Trophoblast cell (in vitro differentiated cells and primary cell): ENCODE data around the gene JARID2.

Experiments
- DNase-seq, 2 donors: peaks; one replicate each; pipeline ENCODE4 v3.0.0-alpha.2; 2016
- H2AFZ ChIP-seq: 2 replicates; pipeline ENCODE4 v1.6.1; 2013; ENCODE audit warnings: low read length, moderate library complexity, mild to moderate bottlenecking; ENCODE audit not compliant: insufficient read depth, poor library complexity
- H2AK5ac ChIP-seq: 2 replicates; pipeline ENCODE4 v1.6.1; 2013; ENCODE audit warnings: mild to moderate bottlenecking, low read length
- H2BK120ac ChIP-seq: 2 replicates; pipeline ENCODE4 v1.6.1; 2013; ENCODE audit warnings: low read length, mild to moderate bottlenecking, moderate library complexity; ENCODE audit not compliant: insufficient read depth, poor library complexity
- H2BK12ac ChIP-seq: 2 replicates; pipeline ENCODE4 v1.6.1; 2013; ENCODE audit warnings: mild to moderate bottlenecking, low read length, moderate library complexity
- H2BK5ac ChIP-seq: 2 replicates; pipeline ENCODE4 v1.6.1; 2013; ENCODE audit warnings: low read length, low read depth, moderate library complexity, mild to moderate bottlenecking; ENCODE audit not compliant: poor library complexity
- H3K14ac ChIP-seq: 2 replicates; pipeline ENCODE4 v1.6.1; 2013; ENCODE audit warnings: mild to moderate bottlenecking, low read length
- H3K18ac ChIP-seq: 2 replicates; pipeline ENCODE4 v1.6.1; 2013; ENCODE audit warnings: mild to moderate bottlenecking, low read length
- H3K23ac ChIP-seq: 2 replicates; pipeline ENCODE4 v1.6.1; 2013; ENCODE audit warnings: low read length
- H3K27ac ChIP-seq: 2 replicates; pipeline ENCODE4 v1.5.1; 2013; ENCODE audit warnings: low read depth, mild to moderate bottlenecking, inconsistent platforms, low read length, moderate library complexity
- H3K27me3 ChIP-seq: 2 replicates; pipeline ENCODE4 v1.6.1; 2013; ENCODE audit warnings: inconsistent platforms, mild to moderate bottlenecking, low read length, moderate library complexity; ENCODE audit not compliant: insufficient read depth
- H3K36me3 ChIP-seq, 2 experiments: 1 replicate in 1 of 2; 2 replicates in 1 of 2; pipeline ENCODE4 v1.6.1; 2013; ENCODE audit warnings: low read length in 2 of 2, mild to moderate bottlenecking in 2 of 2, moderate library complexity in 1 of 2; ENCODE audit not compliant: insufficient read depth in 2 of 2, control insufficient read depth in 1 of 2
- H3K4ac ChIP-seq: 2 replicates; pipeline ENCODE4 v1.6.1; 2013; ENCODE audit warnings: low read depth, mild to moderate bottlenecking, low read length, moderate library complexity
- H3K4me1 ChIP-seq, 2 experiments: 1 replicate in 1 of 2; 2 replicates in 1 of 2; pipeline ENCODE4 v1.6.1; 2013; ENCODE audit warnings: low read length in 2 of 2, mild to moderate bottlenecking in 2 of 2, moderate library complexity in 1 of 2; ENCODE audit not compliant: insufficient read depth in 2 of 2, control insufficient read depth in 1 of 2
- H3K4me2 ChIP-seq: 2 replicates; pipeline ENCODE4 v1.6.1; 2013; ENCODE audit warnings: inconsistent platforms, mild to moderate bottlenecking, low read length, moderate library complexity
- H3K4me3 ChIP-seq: 2 replicates; pipeline ENCODE4 v1.5.1; 2013; ENCODE audit warnings: mild to moderate bottlenecking, low read depth, low read length, inconsistent platforms
- H3K79me1 ChIP-seq: one replicate; pipeline ENCODE4 v1.6.1; 2013; ENCODE audit warnings: low read length
- H3K79me2 ChIP-seq: 2 replicates; pipeline ENCODE4 v1.6.1; 2013; ENCODE audit warnings: low read length, mild to moderate bottlenecking; ENCODE audit not compliant: control insufficient read depth, insufficient read depth, poor library complexity
- H3K9ac ChIP-seq: 2 replicates; pipeline ENCODE4 v1.6.1; 2013; ENCODE audit warnings: mild to moderate bottlenecking, low read length
- H3K9me3 ChIP-seq: 2 replicates; pipeline ENCODE4 v1.6.1; 2013; ENCODE audit warnings: low read depth, mild to moderate bottlenecking, control low read depth, inconsistent platforms, low read length; ENCODE audit not compliant: insufficient read depth
- H4K12ac ChIP-seq: 2 replicates; pipeline ENCODE4 v1.6.1; 2013; ENCODE audit warnings: low read depth, mild to moderate bottlenecking, low read length, moderate library complexity
- H4K8ac ChIP-seq: 2 replicates; pipeline ENCODE4 v1.6.1; 2013; ENCODE audit warnings: low read depth, mild to moderate bottlenecking, low read length, moderate library complexity
- H4K91ac ChIP-seq: one replicate; pipeline ENCODE4 v1.6.1; 2013; ENCODE audit warnings: low read depth, mild to moderate bottlenecking, low read length, moderate library complexity
- WGBS: extraction: QIAGEN DNeasy Blood & Tissue Kit; methylation state at CpG from one replicate; pipeline ENCODE4 v1.1.7; 2013; ENCODE audit warnings: missing lambda C conversion rate; ENCODE audit not compliant: insufficient read length, insufficient coverage; ENCODE audit errors: extremely low coverage; 5-methylcytosine and 5-hydroxymethylcytosine counted together

Gene JARID2

GRCh38 chr6:15512721-15513120, 266.9 kb downstream of the JARID2 start:
- no peak overlapping the region for H3K27ac ChIP-seq

GRCh38 chr6:15513131-15513771, 267.4 kb downstream of the JARID2 start:
- H3K9ac ChIP-seq = no peak overlapping the region
- no peak overlapping the region for H3K4me3 ChIP-seq
- no peak overlapping the region for H3K4me2 ChIP-seq
- no peak overlapping the region for H3K18ac ChIP-seq
- H4K12ac ChIP-seq = no peak overlapping the region
- no peak overlapping the region for H2BK120ac ChIP-seq
- H3K9me3 ChIP-seq = no peaks in the 10 kb centered on the region
- no peak overlapping the region for H2AK5ac ChIP-seq
- H2BK5ac ChIP-seq = no peak overlapping the region
- H2BK12ac ChIP-seq = no peak overlapping the region
- H3K79me1 ChIP-seq = no peaks in the 10 kb centered on the region
- no peak overlapping the region for H4K91ac ChIP-seq
- no peak for DNase-seq
- peaks cover 63 to 64% of the 10 kb centered on the region in 2 experiments for H3K36me3 ChIP-seq
- no peak overlapping the region for H3K14ac ChIP-seq
- no peak overlapping the region for H3K27ac ChIP-seq
- no peaks in the 10 kb centered on the region for H3K79me2 ChIP-seq
- no peak overlapping the region for H3K23ac ChIP-seq
- H3K4me1 ChIP-seq = peaks cover 10 to 12% of the 10 kb centered on the region in 2 experiments
- H3K27me3 ChIP-seq = no peaks in the 10 kb centered on the region
- WGBS = no CpG with 5 or more reads among the region's 34 CpGs
- H3K4ac ChIP-seq = no peak overlapping the region
- no peak overlapping the region for H4K8ac ChIP-seq
- no peak overlapping the region for H2AFZ ChIP-seq

More at GRCh38 chr6:15512721-15513120, 266.9 kb downstream of the JARID2 start:
- Histone ChIP-seq H3K23ac (no peak overlapping the region), H3K4me3 (no peak overlapping the region), H2AK5ac (no peak overlapping the region), H3K4ac (no peak overlapping the region), H3K14ac (no peak overlapping the region), H2BK5ac (no peak overlapping the region), H4K12ac (no peak overlapping the region), H3K36me3 (peaks cover 65 to 67% of the 10 kb centered on the region in 2 experiments), H3K27me3 (no peaks in the 10 kb centered on the region), H3K79me1 (no peaks in the 10 kb centered on the region), H3K4me1 (peaks cover 8% of the 10 kb centered on the region in 2 experiments), H2BK120ac (no peak overlapping the region), H3K79me2 (no peaks in the 10 kb centered on the region), H3K9ac (no peak overlapping the region), H4K91ac (no peak overlapping the region), H3K18ac (no peak overlapping the region), H2BK12ac (no peak overlapping the region), H4K8ac (no peak overlapping the region), H3K4me2 (no peak overlapping the region), H2AFZ (no peak overlapping the region), H3K9me3 (no peaks in the 10 kb centered on the region)
- no CpG with 5 or more reads among the region's 9 CpGs for WGBS
- DNase-seq = no peak

- no peaks in the 10 kb centered on the region for H3K79me2 ChIP-seq
- no peak overlapping the region for H4K91ac ChIP-seq
- H3K4me3 ChIP-seq = no peak overlapping the region
- H3K18ac ChIP-seq = no peak overlapping the region
- no peak overlapping the region for H3K23ac ChIP-seq
- no peak overlapping the region for H3K9ac ChIP-seq
- peaks cover 61 to 63% of the 10 kb centered on the region in 2 experiments for H3K36me3 ChIP-seq
- H2AK5ac ChIP-seq = no peak overlapping the region
- H4K8ac ChIP-seq = no peak overlapping the region
- H3K9me3 ChIP-seq = no peaks in the 10 kb centered on the region
- H2BK120ac ChIP-seq = no peak overlapping the region
- no peak overlapping the region for H3K4ac ChIP-seq
- H2AFZ ChIP-seq = no peak overlapping the region
- no peak overlapping the region for H3K4me2 ChIP-seq
- H4K12ac ChIP-seq = no peak overlapping the region
- no peaks in the 10 kb centered on the region for H3K27me3 ChIP-seq
- H3K27ac ChIP-seq = no peak overlapping the region
- no peaks in the 10 kb centered on the region for H3K79me1 ChIP-seq
- H3K4me1 ChIP-seq = peaks cover 10 to 12% of the 10 kb centered on the region in 2 experiments
- no peak overlapping the region for H2BK5ac ChIP-seq
- peak in 1 of 2 donors; percentile 21 for DNase-seq
- H2BK12ac ChIP-seq = no peak overlapping the region
- no peak overlapping the region for H3K14ac ChIP-seq
- WGBS = no CpG with 5 or more reads among the region's 21 CpGs
Measured at GRCh38 chr6:15513801-15514711, 268.2 kb downstream of the JARID2 start.

- no peaks in the 10 kb centered on the region for H3K79me1 ChIP-seq
- H4K8ac ChIP-seq = no peak overlapping the region
- no peaks in the 10 kb centered on the region for H3K79me2 ChIP-seq
- no peak overlapping the region for H2BK5ac ChIP-seq
- H4K91ac ChIP-seq = no peak overlapping the region
- H3K4me2 ChIP-seq = no peak overlapping the region
- H2AFZ ChIP-seq = no peak overlapping the region
- H3K9me3 ChIP-seq = no peaks in the 10 kb centered on the region
- DNase-seq = no peak
- H3K4me1 ChIP-seq = peaks cover 10 to 12% of the 10 kb centered on the region in 2 experiments
- no peak overlapping the region for H3K18ac ChIP-seq
- H3K36me3 ChIP-seq = peaks cover 57 to 68% of the 10 kb centered on the region in 2 experiments
- H2BK12ac ChIP-seq = no peak overlapping the region
- H3K14ac ChIP-seq = no peak overlapping the region
- H2BK120ac ChIP-seq = no peak overlapping the region
- no peaks in the 10 kb centered on the region for H3K27me3 ChIP-seq
- no peak overlapping the region for H2AK5ac ChIP-seq
- WGBS = no CpG with 5 or more reads among the region's 6 CpGs
- H3K9ac ChIP-seq = no peak overlapping the region
- H4K12ac ChIP-seq = no peak overlapping the region
- no peak overlapping the region for H3K4ac ChIP-seq
- no peak overlapping the region for H3K27ac ChIP-seq
- H3K23ac ChIP-seq = no peak overlapping the region
- no peak overlapping the region for H3K4me3 ChIP-seq
Measured at GRCh38 chr6:15515226-15515625, 269.4 kb downstream of the JARID2 start.
